Dedifferentiated amniotic fluid mesenchymal stem cell (primary cell): Measurements from ENCODE around the gene CPEB4.

Experiments
- DNase-seq: peaks from one replicate; pipeline ENCODE4 v3.0.0-alpha.2; 2016; ENCODE audit errors: extremely low spot score

The CPEB4 gene

GRCh38 chr5:173884402-173885053, 3.6 kb upstream of the CPEB4 start:
- no peak for DNase-seq

- no peak for DNase-seq
These were observed 3.1 kb upstream of the CPEB4 start for GRCh38 chr5:173885054-173885443.

GRCh38 chr5:173885475-173886010, 2.6 kb upstream of the CPEB4 start:
- DNase-seq, result no peak

- DNase-seq, result no peak
These were observed 2.0 kb upstream of the CPEB4 start for GRCh38 chr5:173886150-173886549.

- DNase-seq, result no peak
These were observed 453 bp downstream of the CPEB4 start for GRCh38 chr5:173888473-173889131.

GRCh38 chr5:173890195-173890991, 2.2 kb downstream of the CPEB4 start:
- no peak for DNase-seq

GRCh38 chr5:173891308-173892116, 3.4 kb downstream of the CPEB4 start:
- DNase-seq, result no peak

- no peak for DNase-seq
These were observed 5.0 kb downstream of the CPEB4 start for GRCh38 chr5:173893192-173893561.

- no peak for DNase-seq
These were observed 7.4 kb downstream of the CPEB4 start for GRCh38 chr5:173895401-173896165.

GRCh38 chr5:173896631-173897030, 8.5 kb downstream of the CPEB4 start:
- DNase-seq, result no peak

GRCh38 chr5:173901705-173902104, 13.6 kb downstream of the CPEB4 start:
- DNase-seq, result no peak

- no peak for DNase-seq
These were observed 14.2 kb downstream of the CPEB4 start for GRCh38 chr5:173902334-173902733.

GRCh38 chr5:173902743-173903142, 14.6 kb downstream of the CPEB4 start:
- DNase-seq, result no peak

GRCh38 chr5:173903396-173904140, 15.4 kb downstream of the CPEB4 start:
- no peak for DNase-seq

GRCh38 chr5:173904151-173904550, 16.0 kb downstream of the CPEB4 start:
- no peak for DNase-seq

GRCh38 chr5:173907284-173907683, 19.1 kb downstream of the CPEB4 start:
- no peak for DNase-seq

GRCh38 chr5:173907686-173908371, 19.7 kb downstream of the CPEB4 start:
- DNase-seq, result no peak

GRCh38 chr5:173909199-173909598, 21.1 kb downstream of the CPEB4 start:
- no peak for DNase-seq

GRCh38 chr5:173910215-173910614, 22.1 kb downstream of the CPEB4 start:
- no peak for DNase-seq

GRCh38 chr5:173911623-173912022, 23.5 kb downstream of the CPEB4 start:
- no peak for DNase-seq
